Neural crest cell (in vitro differentiated cells): Measurements from ENCODE around the gene TUBGCP5. TPM values are rescaled to one million over a fixed set of nuclear protein-coding genes. Genes with fewer than 3 reads are reported as not detected.

Experiments used
- DNase-seq: peaks from one replicate; pipeline ENCODE4 v3.0.0; 2021; ENCODE audit warnings: low read depth, mixed read lengths, low spot score
- H3K27ac Mint-ChIP-seq: one replicate; pipeline ENCODE4 v1.8.0; 2021; ENCODE audit warnings: mild to moderate bottlenecking, mixed read lengths; ENCODE audit not compliant: unreplicated experiment
- H3K27me3 Mint-ChIP-seq: 2 replicates; pipeline ENCODE4 v1.8.0; 2021; ENCODE audit warnings: low read depth, mild to moderate bottlenecking, mixed read lengths
- H3K36me3 Mint-ChIP-seq: 2 replicates; pipeline ENCODE4 v1.8.0; 2021; ENCODE audit warnings: low read depth, mild to moderate bottlenecking, mixed read lengths
- H3K4me1 Mint-ChIP-seq: 2 replicates; pipeline ENCODE4 v1.8.0; 2021; ENCODE audit warnings: mixed read lengths
- H3K4me3 Mint-ChIP-seq: one replicate; pipeline ENCODE4 v1.8.0; 2021; ENCODE audit warnings: mild to moderate bottlenecking, mixed read lengths
- H3K9me3 Mint-ChIP-seq: 2 replicates; pipeline ENCODE4 v1.8.0; 2021; ENCODE audit warnings: mixed read lengths
- total RNA-seq: library from RNA; stranded (reverse); gene quantifications from 2 replicates; pipeline ENCODE4 v1.2.1, GENCODE V29; 2021
- TF ChIP-seq, protein P1 (sequence below): fragments of 200-600 bp; sonication (generic); conservative IDR thresholded peaks from 2 replicates; pipeline ENCODE4 v1.5.0; 2021; ENCODE audit warnings: antibody characterized with exemption, mild to moderate bottlenecking

The TUBGCP5 gene
- total RNA-seq, 1 donor from 2014 or later = 28.2 TPM

DNA sequence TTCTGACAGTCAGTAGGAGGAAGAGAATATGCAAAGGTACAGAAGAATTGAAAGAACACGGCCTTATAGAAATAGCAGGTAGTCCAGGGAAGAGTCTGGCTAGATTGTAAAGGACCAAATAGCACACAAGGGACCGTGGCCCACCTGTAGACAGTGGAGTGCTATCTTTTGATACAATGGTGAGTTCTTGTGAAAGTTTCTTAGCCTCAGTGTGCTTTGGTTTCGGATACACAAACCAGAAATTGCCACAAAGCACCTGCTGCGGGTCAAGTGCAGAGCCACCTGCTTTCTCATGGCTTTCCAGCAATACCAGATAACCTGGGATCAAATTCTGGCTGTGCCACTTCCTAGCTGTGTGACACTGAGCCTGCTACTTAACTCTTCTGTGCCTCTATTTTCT, 36.6 kb upstream of the TUBGCP5 start:
- Mint-ChIP-seq H3K36me3 (peaks cover 3% of the 10 kb centered on the region), H3K27ac (no peak overlapping the region), H3K4me3 (no peak overlapping the region), H3K4me1 (peaks cover 6% of the 10 kb centered on the region), H3K9me3 (peaks cover 3% of the 10 kb centered on the region), H3K27me3 (peaks cover 19% of the 10 kb centered on the region)
- no peak for DNase-seq
- TF ChIP-seq, protein P1, sequence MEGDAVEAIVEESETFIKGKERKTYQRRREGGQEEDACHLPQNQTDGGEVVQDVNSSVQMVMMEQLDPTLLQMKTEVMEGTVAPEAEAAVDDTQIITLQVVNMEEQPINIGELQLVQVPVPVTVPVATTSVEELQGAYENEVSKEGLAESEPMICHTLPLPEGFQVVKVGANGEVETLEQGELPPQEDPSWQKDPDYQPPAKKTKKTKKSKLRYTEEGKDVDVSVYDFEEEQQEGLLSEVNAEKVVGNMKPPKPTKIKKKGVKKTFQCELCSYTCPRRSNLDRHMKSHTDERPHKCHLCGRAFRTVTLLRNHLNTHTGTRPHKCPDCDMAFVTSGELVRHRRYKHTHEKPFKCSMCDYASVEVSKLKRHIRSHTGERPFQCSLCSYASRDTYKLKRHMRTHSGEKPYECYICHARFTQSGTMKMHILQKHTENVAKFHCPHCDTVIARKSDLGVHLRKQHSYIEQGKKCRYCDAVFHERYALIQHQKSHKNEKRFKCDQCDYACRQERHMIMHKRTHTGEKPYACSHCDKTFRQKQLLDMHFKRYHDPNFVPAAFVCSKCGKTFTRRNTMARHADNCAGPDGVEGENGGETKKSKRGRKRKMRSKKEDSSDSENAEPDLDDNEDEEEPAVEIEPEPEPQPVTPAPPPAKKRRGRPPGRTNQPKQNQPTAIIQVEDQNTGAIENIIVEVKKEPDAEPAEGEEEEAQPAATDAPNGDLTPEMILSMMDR = no peak

DNA sequence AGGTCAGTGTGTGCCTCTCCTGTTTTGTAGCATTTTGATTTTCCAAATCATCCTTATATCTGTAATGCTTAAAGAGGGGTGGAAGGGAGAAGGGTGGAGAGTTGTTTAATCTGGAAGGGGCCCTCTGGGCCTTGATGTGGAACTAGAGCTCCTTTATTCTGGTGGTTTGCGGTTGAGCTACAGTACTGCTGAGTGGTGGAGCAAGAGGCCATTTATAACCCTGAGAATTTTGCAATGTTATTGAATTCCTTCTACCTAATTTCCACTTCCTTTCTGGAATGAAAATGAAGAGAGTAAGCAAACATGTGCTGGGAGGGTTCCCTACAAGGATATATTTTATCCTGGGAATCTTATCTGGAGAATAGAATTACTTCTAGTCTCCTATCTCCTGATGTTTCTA, 35.3 kb upstream of the TUBGCP5 start:
- TF ChIP-seq, protein P1 = no peak
- Mint-ChIP-seq H3K4me1 (peaks cover 6% of the 10 kb centered on the region), H3K36me3 (peaks cover 3% of the 10 kb centered on the region), H3K4me3 (no peak overlapping the region), H3K9me3 (peaks cover 3% of the 10 kb centered on the region), H3K27ac (peak overlapping the region; percentile 85), H3K27me3 (peaks cover 19% of the 10 kb centered on the region)
- DNase-seq = no peak

DNA sequence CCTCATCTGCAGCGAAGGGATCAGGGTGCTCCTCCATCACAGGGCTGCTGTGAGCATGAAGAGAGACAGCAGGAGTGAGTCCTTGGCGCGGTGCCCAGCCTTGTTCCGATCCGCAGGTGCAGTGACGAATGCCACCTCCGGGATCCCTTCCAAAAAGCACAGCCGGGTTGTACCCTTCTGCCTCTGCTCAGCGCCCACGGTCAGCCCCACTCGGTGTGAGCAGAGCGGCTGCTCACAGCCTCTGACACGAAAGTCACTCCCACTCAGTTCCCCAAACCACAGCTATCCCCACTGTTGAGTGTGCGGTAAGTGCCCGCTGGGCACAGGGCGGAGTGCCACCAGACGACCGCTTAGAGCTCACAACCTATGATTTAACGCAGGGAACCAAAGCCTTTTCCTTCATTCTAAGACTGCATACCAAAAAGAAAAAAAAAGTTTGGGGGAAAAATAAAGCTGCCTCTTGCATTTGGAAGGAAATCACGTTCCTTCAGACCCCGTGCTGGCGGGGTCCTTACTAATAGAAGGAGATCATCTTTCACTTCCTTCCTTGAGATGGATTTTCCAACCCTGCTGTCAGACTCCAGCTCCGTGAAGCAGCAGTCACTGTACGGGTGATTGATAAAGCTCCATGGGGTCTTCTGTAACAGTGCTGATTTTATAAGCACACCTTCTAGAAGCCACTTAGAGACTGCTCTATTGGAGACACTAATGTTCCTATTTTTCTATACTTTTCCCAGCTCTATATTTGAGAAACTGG, 34.7 kb upstream of the TUBGCP5 start:
- Mint-ChIP-seq H3K36me3 (peaks cover 3% of the 10 kb centered on the region), H3K9me3 (peaks cover 3% of the 10 kb centered on the region), H3K4me1 (peaks cover 6% of the 10 kb centered on the region), H3K27ac (peak overlapping the region; percentile 85), H3K27me3 (peaks cover 19% of the 10 kb centered on the region), H3K4me3 (no peak overlapping the region)
- no peak for DNase-seq
- TF ChIP-seq, protein P1 = no peak

DNA sequence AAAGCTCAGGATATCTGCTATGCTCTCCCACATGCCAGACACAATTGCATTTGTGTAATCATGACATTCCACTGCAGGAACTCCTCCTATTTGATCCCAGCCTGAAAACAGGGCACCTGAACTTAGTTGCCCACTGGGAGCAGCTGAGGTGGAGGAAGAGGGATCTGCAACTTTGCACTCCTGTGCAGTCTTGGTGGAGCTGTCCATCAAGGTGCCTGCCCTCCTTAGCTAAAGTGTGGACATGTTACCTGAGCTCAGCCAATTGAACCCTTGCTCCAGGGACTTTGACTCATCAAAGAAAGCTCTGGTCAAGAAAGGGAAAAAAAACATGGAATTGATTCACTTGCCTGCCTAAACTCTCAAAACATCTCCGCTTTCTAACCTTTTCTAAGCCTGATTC, 33.3 kb upstream of the TUBGCP5 start:
- Mint-ChIP-seq H3K9me3 (no peaks in the 10 kb centered on the region), H3K4me1 (peaks cover 6% of the 10 kb centered on the region), H3K4me3 (no peak overlapping the region), H3K36me3 (no peaks in the 10 kb centered on the region), H3K27me3 (peaks cover 19% of the 10 kb centered on the region), H3K27ac (no peak overlapping the region)
- TF ChIP-seq, protein P1 = no peak
- DNase-seq = no peak

DNA sequence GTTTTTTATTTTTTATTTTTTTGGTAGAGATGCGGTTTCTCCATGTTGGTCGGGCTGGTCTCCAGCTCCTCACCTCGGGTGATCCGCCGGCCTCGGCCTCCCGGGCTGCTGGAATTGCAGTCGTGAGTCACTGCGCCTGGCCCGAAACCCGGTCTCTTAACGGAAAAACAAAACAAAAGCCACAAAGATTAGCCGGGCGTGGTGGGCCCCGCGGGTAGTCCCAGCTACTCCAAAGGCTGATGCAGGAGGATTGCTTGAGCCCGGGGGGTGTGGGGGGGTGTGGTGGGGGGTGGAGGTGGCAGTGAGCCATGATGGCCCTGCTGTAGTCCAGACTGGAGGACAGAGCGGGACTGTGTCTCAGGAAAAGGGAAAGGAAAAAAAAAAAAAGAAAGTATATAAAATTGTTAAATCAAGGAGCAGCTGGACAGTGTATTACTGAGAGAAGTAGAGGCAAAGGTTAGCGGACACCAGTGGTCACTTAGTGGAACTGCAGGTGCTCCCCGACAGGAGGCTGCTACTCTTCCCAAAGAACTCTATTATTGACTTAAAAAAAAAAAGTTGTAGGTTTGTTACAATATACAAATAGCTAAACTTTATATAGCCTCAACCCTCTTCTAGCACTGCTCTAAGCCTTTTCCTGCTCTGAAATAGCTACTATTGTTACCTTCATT, 30.3 kb upstream of the TUBGCP5 start:
- H3K9me3 Mint-ChIP-seq = peaks cover 3% of the 10 kb centered on the region

More for the DNA sequence above, 30.3 kb upstream of the TUBGCP5 start:
- TF ChIP-seq, protein P1 = no peak
- DNase-seq = no peak
- Mint-ChIP-seq H3K27ac (no peak overlapping the region), H3K4me1 (peaks cover 4% of the 10 kb centered on the region), H3K36me3 (peaks cover 6% of the 10 kb centered on the region), H3K27me3 (peaks cover 16% of the 10 kb centered on the region), H3K4me3 (no peak overlapping the region)
